Mammary epithelial cell (primary cell): ENCODE measurements around the gene AKR1C2.
"Not testable (repeated sequence)": the region's sequence is repeated elsewhere in the genome, so short reads cannot be mapped to it uniquely, and the experiment has no call there.

Experiments used
- EZH2 ChIP-seq: IDR thresholded peaks from 2 replicates; pipeline ENCODE4 v1.6.1; 2012; ENCODE audit warnings: low read length, inconsistent platforms, borderline replicate concordance
- TF ChIP-seq, protein P1 (sequence below), 2 donors: IDR thresholded peaks in 1 of 2; conservative IDR thresholded peaks in 1 of 2; 2 replicates each; pipeline ENCODE4 v1.5.1; 2011 to 2012; ENCODE audit warnings: inconsistent platforms in 2 of 2, low read length in 2 of 2, mild to moderate bottlenecking in 2 of 2, control low read depth in 1 of 2, low read depth in 1 of 2; ENCODE audit not compliant: insufficient read depth in 1 of 2; ENCODE audit errors: extremely low read depth in 1 of 2

DNA sequence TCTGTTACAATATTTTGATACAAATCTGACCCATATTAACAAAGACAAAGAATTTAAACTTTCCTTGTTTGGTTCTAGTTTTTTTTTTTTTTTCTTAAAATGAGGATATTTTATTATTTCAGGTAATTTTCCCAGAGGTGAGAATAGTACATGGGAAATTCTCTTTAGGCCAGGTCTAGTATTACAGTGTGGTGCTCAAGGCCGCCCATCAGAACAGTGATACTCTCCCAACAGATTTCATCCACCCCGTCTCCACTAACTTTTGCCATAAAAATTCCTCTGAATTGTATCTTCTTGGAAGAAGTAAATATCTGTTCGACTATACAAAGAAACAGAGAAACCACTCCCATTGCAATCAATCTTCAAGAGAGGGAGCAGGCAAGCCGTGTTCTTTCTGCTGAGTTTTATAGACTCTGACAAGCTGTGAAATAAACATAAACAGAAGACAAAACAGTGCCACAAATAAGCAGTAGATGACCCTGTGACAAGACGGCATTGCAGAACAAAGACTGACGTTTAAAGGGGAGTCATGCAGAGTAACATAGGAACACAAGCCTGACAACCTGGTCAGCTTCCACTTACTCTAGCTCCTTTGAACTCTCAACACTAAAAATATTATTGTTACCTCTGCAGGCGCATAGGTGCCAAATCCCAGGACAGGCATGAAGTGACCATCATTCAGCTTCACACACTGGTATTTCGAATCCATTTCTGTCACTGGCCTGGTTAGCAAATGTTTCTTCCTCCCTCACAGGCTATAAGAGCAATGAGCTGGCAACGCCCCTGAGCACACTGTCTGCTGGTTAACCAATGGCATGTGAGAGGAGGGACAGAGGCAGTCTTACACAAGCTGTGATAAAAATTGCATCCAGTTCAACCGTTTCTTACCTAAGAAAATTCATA lies at the start of gene AKR1C2:
- TF ChIP-seq, protein P1, sequence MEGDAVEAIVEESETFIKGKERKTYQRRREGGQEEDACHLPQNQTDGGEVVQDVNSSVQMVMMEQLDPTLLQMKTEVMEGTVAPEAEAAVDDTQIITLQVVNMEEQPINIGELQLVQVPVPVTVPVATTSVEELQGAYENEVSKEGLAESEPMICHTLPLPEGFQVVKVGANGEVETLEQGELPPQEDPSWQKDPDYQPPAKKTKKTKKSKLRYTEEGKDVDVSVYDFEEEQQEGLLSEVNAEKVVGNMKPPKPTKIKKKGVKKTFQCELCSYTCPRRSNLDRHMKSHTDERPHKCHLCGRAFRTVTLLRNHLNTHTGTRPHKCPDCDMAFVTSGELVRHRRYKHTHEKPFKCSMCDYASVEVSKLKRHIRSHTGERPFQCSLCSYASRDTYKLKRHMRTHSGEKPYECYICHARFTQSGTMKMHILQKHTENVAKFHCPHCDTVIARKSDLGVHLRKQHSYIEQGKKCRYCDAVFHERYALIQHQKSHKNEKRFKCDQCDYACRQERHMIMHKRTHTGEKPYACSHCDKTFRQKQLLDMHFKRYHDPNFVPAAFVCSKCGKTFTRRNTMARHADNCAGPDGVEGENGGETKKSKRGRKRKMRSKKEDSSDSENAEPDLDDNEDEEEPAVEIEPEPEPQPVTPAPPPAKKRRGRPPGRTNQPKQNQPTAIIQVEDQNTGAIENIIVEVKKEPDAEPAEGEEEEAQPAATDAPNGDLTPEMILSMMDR (conservative IDR thresholded peaks at IDR 0.05 in 1 of 2, IDR thresholded peaks at IDR 0.05 in 1 of 2; ENCODE audit: extremely low read depth in 1 of 2, insufficient read depth in 1 of 2, low read depth in 1 of 2, low read length in 2 of 2), result not testable (repeated sequence)
- TF ChIP-seq EZH2, result not testable (repeated sequence)
